OCI-LY1 (cell line): ENCODE data around the gene SYNPO2.

Source experiments
- H2AFZ ChIP-seq: fragments of 200-600 bp; sonication (generic), shearing (Covaris generic); 2 replicates; pipeline ENCODE4 v1.6.0; 2014; ENCODE audit warnings: antibody characterized with exemption, mild to moderate bottlenecking, low read length
- H3F3A ChIP-seq: fragments of 200-600 bp; sonication (generic), shearing (Covaris generic); 2 replicates; pipeline ENCODE4 v1.6.0; 2014; ENCODE audit warnings: mild to moderate bottlenecking, antibody characterized with exemption, low read length, moderate library complexity; ENCODE audit not compliant: insufficient read depth
- H3K27ac ChIP-seq: fragments of 200-600 bp; sonication (generic); 2 replicates; pipeline ENCODE4 v1.5.1; 2014; ENCODE audit warnings: low read length, mixed run types, mild to moderate bottlenecking, low read depth; ENCODE audit not compliant: poor library complexity, severe bottlenecking
- H3K27me3 ChIP-seq: fragments of 200-600 bp; sonication (generic); 2 replicates; pipeline ENCODE4 v1.6.0; 2014; ENCODE audit warnings: antibody characterized with exemption, mild to moderate bottlenecking, low read length, moderate library complexity; ENCODE audit not compliant: insufficient read depth
- H3K36me3 ChIP-seq: fragments of 200-600 bp; sonication (generic); 2 replicates; pipeline ENCODE4 v1.6.1; 2014; ENCODE audit warnings: mild to moderate bottlenecking, antibody characterized with exemption, low read length, moderate library complexity, mixed read lengths; ENCODE audit not compliant: insufficient read depth
- H3K4me1 ChIP-seq: fragments of 200-600 bp; sonication (generic); 2 replicates; pipeline ENCODE4 v1.5.1; 2014; ENCODE audit warnings: mild to moderate bottlenecking, low read length, moderate library complexity; ENCODE audit not compliant: insufficient read depth, severe bottlenecking
- H3K4me2 ChIP-seq: fragments of 200-600 bp; sonication (generic), shearing (Covaris generic); 2 replicates; pipeline ENCODE4 v1.6.1; 2014; ENCODE audit warnings: low read length
- H3K4me3 ChIP-seq: fragments of 200-600 bp; sonication (generic); 2 replicates; pipeline ENCODE4 v1.5.1; 2014; ENCODE audit warnings: low read length, low read depth, mild to moderate bottlenecking, mixed read lengths; ENCODE audit not compliant: poor library complexity, severe bottlenecking
- H3K79me2 ChIP-seq: fragments of 200-600 bp; shearing (Covaris generic); 2 replicates; pipeline ENCODE4 v1.6.1; 2016; ENCODE audit warnings: mixed run types, low read length, mixed read lengths; ENCODE audit not compliant: insufficient read depth
- H3K9ac ChIP-seq: fragments of 200-600 bp; sonication (generic), shearing (Covaris generic); 2 replicates; pipeline ENCODE4 v1.6.1; 2014; ENCODE audit warnings: mild to moderate bottlenecking, low read length, mixed read lengths
- H3K9me2 ChIP-seq: fragments of 200-600 bp; sonication (generic), shearing (Covaris generic); 2 replicates; pipeline ENCODE4 v1.6.1; 2014; ENCODE audit warnings: low read depth, mild to moderate bottlenecking, low read length, mixed read lengths
- H3K9me3 ChIP-seq: fragments of 200-600 bp; shearing (Covaris generic); 2 replicates; pipeline ENCODE4 v1.6.1; 2014; ENCODE audit warnings: low read length, mixed read lengths
- H4K20me1 ChIP-seq: fragments of 200-600 bp; sonication (generic), shearing (Covaris generic); 2 replicates; pipeline ENCODE4 v1.6.0; 2016; ENCODE audit warnings: mild to moderate bottlenecking, low read length; ENCODE audit not compliant: insufficient read depth
- EZH2 ChIP-seq: fragments of 200-600 bp; sonication (generic), shearing (Covaris generic); IDR thresholded peaks from 2 replicates; pipeline ENCODE4 v1.8.0; 2017; ENCODE audit warnings: borderline replicate concordance, mixed run types, mild to moderate bottlenecking, antibody characterized with exemption, low read length, moderate library complexity, mixed read lengths
- TF ChIP-seq, protein P1 (sequence below): fragments of 200-600 bp; sonication (generic), shearing (Covaris generic); IDR thresholded peaks from 2 replicates; pipeline ENCODE4 v1.5.1; 2017; ENCODE audit warnings: mild to moderate bottlenecking, antibody characterized with exemption, low read length, moderate library complexity, mixed read lengths

SYNPO2 gene

GRCh38 chr4:118955515-118955914, 66.9 kb downstream of the SYNPO2 start:
- no peaks in the 10 kb centered on the region for H3K36me3 ChIP-seq

GRCh38 chr4:118957722-118958445, 69.2 kb downstream of the SYNPO2 start:
- Histone ChIP-seq H3K27me3 (no peaks in the 10 kb centered on the region), H3K4me1 (no peaks in the 10 kb centered on the region), H3K27ac (no peak overlapping the region), H3K9me3 (no peaks in the 10 kb centered on the region), H3K4me2 (no peak overlapping the region), H3K4me3 (no peak overlapping the region), H2AFZ (no peak overlapping the region), H3K9me2 (no peaks in the 10 kb centered on the region), H4K20me1 (no peaks in the 10 kb centered on the region), H3K79me2 (no peaks in the 10 kb centered on the region), H3K36me3 (no peaks in the 10 kb centered on the region), H3F3A (no peaks in the 10 kb centered on the region), H3K9ac (no peak overlapping the region)
- TF ChIP-seq EZH2, result no peak
- TF ChIP-seq, protein P1, sequence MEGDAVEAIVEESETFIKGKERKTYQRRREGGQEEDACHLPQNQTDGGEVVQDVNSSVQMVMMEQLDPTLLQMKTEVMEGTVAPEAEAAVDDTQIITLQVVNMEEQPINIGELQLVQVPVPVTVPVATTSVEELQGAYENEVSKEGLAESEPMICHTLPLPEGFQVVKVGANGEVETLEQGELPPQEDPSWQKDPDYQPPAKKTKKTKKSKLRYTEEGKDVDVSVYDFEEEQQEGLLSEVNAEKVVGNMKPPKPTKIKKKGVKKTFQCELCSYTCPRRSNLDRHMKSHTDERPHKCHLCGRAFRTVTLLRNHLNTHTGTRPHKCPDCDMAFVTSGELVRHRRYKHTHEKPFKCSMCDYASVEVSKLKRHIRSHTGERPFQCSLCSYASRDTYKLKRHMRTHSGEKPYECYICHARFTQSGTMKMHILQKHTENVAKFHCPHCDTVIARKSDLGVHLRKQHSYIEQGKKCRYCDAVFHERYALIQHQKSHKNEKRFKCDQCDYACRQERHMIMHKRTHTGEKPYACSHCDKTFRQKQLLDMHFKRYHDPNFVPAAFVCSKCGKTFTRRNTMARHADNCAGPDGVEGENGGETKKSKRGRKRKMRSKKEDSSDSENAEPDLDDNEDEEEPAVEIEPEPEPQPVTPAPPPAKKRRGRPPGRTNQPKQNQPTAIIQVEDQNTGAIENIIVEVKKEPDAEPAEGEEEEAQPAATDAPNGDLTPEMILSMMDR, result no peak

More at GRCh38 chr4:118955515-118955914, 66.9 kb downstream of the SYNPO2 start:
- Histone ChIP-seq H2AFZ (no peak overlapping the region), H3K9me2 (no peaks in the 10 kb centered on the region), H3K27me3 (no peaks in the 10 kb centered on the region), H3K4me1 (no peaks in the 10 kb centered on the region), H3K4me3 (no peak overlapping the region), H3K9ac (no peak overlapping the region), H3K9me3 (no peaks in the 10 kb centered on the region), H3K4me2 (no peak overlapping the region), H3F3A (no peaks in the 10 kb centered on the region), H3K79me2 (no peaks in the 10 kb centered on the region), H3K27ac (no peak overlapping the region), H4K20me1 (no peaks in the 10 kb centered on the region)
- TF ChIP-seq EZH2, result no peak
- TF ChIP-seq, protein P1, result no peak

DNA sequence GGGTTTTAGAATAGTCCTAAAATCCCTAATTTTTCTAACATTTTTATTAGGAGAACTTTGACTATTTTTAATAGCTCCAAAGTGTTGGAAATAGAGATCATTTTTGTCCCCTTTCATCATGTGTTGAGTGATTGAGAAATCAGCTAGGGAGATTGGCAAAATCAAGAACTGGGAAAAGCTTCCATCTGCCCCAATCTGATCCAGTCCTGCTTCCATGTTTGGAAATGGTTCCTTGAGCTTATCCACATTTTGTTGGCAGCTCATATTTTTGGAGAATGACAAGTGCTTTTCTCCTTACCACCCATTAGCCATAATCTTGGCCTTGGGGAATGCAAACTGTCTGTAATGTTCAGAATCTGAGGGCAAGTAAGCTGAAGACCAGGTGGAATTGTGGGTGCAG, 73.9 kb downstream of the SYNPO2 start:
- Histone ChIP-seq H3K4me2 (no peak overlapping the region), H3K36me3 (no peaks in the 10 kb centered on the region), H3F3A (no peaks in the 10 kb centered on the region), H3K79me2 (no peaks in the 10 kb centered on the region), H3K9me2 (no peaks in the 10 kb centered on the region), H3K9ac (no peak overlapping the region), H3K4me3 (no peak overlapping the region), H2AFZ (no peak overlapping the region), H4K20me1 (no peaks in the 10 kb centered on the region), H3K4me1 (no peaks in the 10 kb centered on the region), H3K27ac (no peak overlapping the region), H3K9me3 (no peaks in the 10 kb centered on the region), H3K27me3 (no peaks in the 10 kb centered on the region)
- TF ChIP-seq, protein P1, result no peak
- TF ChIP-seq EZH2, result no peak
